Prostate gland (tissue), 2 donors: Measurements from ENCODE around the gene PARP14. TPM values are rescaled to one million over a fixed set of nuclear protein-coding genes. Genes with fewer than 3 reads are reported as not detected.

Experiments
- DNase-seq: peaks from one replicate; pipeline ENCODE4 v3.0.0-alpha.2; 2019; ENCODE audit warnings: low spot score
- H3K27ac ChIP-seq, 2 donors: fragments of 200-600 bp; sonication (generic); 2 replicates each; pipeline ENCODE4 v1.5.1; 2017 to 2019
- H3K27me3 ChIP-seq: fragments of 200-600 bp; sonication (generic); replicated peaks from 2 replicates; pipeline ENCODE4 v1.5.1; 2019; ENCODE audit not compliant: insufficient read depth
- H3K36me3 ChIP-seq, 2 donors: fragments of 200-600 bp; sonication (generic); 1 replicate in 1 of 2; 2 replicates in 1 of 2; pipeline versions ENCODE4 v1.5.1 to v1.8.1; 2017 to 2019
- H3K4me1 ChIP-seq: fragments of 200-600 bp; sonication (generic); replicated peaks from 2 replicates; pipeline ENCODE4 v1.5.1; 2019
- H3K4me3 ChIP-seq, 2 donors: fragments of 200-600 bp; sonication (generic); 2 replicates each; pipeline ENCODE4 v1.5.1; 2017 to 2019
- H3K9me3 ChIP-seq: fragments of 200-600 bp; sonication (generic); 2 replicates; pipeline ENCODE4 v1.5.1; 2017
- POLR2A ChIP-seq: fragments of 450-650 bp; IDR thresholded peaks from one replicate; pipeline ENCODE4 v1.6.1; 2016; ENCODE audit warnings: antibody characterized with exemption, mild to moderate bottlenecking
- POLR2AphosphoS5 ChIP-seq: sonication (generic); formaldehyde crosslinking; IDR thresholded peaks from one replicate; pipeline ENCODE4 v1.6.1; 2017; ENCODE audit warnings: antibody characterized with exemption
- WGBS: methylation state at CpG from one replicate; pipeline ENCODE4 v1.1.5; 2018; 5-methylcytosine and 5-hydroxymethylcytosine counted together
- intact Hi-C: fragments of 100-400 bp; cut with DNase I; formaldehyde crosslinking; loops from one replicate; pipeline ENCODE4 v1.14.2; 2022
- total RNA-seq, 2 donors: library from RNA; depleted of rRNA; stranded (reverse); fragments of >200 nt; gene quantifications; one replicate each; pipeline ENCODE4 v1.1.0, GENCODE V29; 2016
- TF ChIP-seq, protein P1 (sequence below), 4 experiments: fragments of 200-600 bp in 2 of 4; fragments of 450-650 bp in 2 of 4; sonication (generic) in 2 of 4; IDR thresholded peaks; 1 replicate in 3 of 4; 2 replicates in 1 of 4; pipeline ENCODE4 v1.5.1; 2016 to 2019; ENCODE audit warnings: antibody characterized with exemption in 4 of 4, mild to moderate bottlenecking in 2 of 4, moderate library complexity in 2 of 4

Gene PARP14
- total RNA-seq, 2 donors from 2014 or later, result 28.1 to 43.3 TPM

DNA sequence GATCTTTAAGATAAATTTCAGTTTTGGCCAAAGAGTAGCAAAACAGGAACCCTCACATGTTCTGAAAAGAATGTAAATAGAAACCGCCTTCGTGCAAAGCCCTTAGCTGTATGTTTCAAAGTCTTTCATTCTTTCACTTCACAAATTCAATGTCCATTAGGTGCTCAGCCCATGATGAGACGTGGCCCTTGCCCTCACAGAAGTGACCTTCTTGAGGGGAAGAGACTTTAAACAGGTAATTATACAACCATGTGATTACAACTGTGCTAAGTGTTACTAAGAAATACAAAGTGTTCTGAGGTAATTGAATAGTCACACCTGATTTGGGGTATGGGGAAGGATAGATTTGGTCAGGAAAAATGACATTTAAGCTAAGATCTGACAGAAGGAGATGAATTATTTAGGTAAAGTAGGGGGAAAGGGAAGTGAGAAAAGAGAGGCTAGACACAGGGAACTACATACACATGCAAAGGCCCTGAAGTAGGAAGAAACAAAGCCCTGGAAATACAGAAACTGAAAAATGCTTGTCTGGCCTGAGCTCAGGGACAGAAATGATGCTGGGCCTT lies 93.4 kb downstream of the PARP14 start:
- Histone ChIP-seq H3K36me3 (no peaks in the 10 kb centered on the region), H3K27me3 (no peaks in the 10 kb centered on the region), H3K27ac (no peak overlapping the region), H3K9me3 (no peaks in the 10 kb centered on the region), H3K4me3 (no peak overlapping the region), H3K4me1 (no peaks in the 10 kb centered on the region)
- no peak for DNase-seq
- 93% methylated on average over 3 of the region's 3 CpGs for WGBS
- TF ChIP-seq POLR2AphosphoS5 (no peak), POLR2A (no peak)
- TF ChIP-seq, protein P1, sequence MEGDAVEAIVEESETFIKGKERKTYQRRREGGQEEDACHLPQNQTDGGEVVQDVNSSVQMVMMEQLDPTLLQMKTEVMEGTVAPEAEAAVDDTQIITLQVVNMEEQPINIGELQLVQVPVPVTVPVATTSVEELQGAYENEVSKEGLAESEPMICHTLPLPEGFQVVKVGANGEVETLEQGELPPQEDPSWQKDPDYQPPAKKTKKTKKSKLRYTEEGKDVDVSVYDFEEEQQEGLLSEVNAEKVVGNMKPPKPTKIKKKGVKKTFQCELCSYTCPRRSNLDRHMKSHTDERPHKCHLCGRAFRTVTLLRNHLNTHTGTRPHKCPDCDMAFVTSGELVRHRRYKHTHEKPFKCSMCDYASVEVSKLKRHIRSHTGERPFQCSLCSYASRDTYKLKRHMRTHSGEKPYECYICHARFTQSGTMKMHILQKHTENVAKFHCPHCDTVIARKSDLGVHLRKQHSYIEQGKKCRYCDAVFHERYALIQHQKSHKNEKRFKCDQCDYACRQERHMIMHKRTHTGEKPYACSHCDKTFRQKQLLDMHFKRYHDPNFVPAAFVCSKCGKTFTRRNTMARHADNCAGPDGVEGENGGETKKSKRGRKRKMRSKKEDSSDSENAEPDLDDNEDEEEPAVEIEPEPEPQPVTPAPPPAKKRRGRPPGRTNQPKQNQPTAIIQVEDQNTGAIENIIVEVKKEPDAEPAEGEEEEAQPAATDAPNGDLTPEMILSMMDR (IDR thresholded peaks at IDR 0.05), result no peak
- intact Hi-C loops, result no loop called here

DNA sequence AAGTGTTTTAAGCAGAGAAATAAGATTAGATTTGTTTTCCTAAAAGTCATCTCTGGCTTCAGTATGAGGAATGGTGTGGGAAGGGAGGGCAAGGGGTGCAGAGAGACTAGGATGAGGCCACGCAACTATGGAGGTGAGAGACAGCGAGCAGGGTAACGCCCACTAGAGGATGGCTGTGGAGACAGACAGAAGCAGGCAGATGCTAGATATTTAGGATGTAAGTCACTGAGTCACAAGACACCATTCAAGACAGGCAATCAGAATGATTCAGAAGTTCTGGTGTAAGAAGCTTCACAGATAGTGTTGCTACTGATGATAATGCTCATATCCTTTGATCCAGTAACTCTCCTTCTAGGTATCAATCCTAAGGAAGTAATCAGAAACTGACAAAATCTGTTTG lies 93.9 kb downstream of the PARP14 start:
- intact Hi-C loops, result no loop called here

DNA sequence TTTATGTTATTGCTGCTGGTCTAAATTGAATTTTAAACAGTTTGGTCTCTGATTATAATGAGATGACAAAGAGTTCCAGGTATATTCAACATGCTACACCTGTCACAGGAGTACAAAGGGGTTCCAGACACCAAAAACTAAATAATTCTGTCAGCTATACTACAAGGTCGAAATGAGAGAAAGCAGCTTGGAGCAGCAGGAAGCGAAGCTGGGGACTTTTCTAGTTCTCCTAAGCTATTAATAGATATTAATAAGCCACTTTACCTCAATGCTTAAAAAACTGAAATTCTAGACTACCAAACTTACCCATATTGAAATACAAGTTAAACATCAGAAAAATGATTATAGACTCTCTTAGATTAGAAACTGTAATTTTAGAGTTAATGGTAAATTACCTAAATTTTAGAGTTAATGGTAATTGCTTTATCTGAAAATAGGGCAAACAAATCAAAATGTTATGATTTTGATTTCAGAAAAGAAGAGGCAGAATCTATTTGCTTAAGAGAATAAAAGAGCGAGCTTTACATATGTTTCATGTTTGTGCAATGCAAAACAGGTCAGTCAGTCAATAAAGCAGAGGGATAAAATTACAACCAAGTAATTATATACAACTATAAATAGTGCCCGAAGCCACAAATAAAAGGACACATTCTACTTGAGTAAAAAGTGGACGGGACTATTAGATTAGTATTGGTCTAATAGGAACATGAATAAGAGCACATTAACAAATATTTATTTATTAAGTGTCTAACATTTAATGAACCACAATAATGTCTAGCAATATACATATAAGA lies 96.2 kb downstream of the PARP14 start:
- TF ChIP-seq POLR2AphosphoS5, result peak; percentile 36
- TF ChIP-seq, protein P1 (IDR thresholded peaks at IDR 0.05), result no peak

More for the DNA sequence above, 93.9 kb downstream of the PARP14 start:
- Histone ChIP-seq H3K9me3 (no peaks in the 10 kb centered on the region), H3K4me1 (no peaks in the 10 kb centered on the region), H3K36me3 (no peaks in the 10 kb centered on the region), H3K27ac (no peak overlapping the region), H3K4me3 (no peak overlapping the region), H3K27me3 (no peaks in the 10 kb centered on the region)
- 87% methylated on average over 3 of the region's 3 CpGs for WGBS
- TF ChIP-seq POLR2A (no peak), POLR2AphosphoS5 (no peak)
- TF ChIP-seq, protein P1 (IDR thresholded peaks at IDR 0.05), result no peak
- DNase-seq, result no peak

DNA sequence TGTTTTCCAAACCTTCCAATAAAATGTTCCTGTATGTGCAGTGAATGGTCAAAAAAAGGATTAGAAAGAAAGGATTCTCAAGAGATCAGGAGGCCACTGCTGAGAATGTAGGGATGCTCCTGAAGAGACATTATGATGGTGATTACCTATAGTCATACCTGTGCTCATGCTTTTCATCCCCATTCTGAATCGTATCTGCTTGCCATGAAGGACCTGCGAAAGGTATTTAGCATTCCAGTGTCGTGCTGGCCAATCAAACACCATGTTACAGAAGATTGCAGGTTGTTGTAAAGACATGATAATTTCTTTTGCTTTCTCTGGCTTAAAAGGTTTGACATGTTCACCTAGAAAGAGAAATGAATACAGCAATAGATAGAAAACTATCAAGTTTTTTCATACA lies 96.9 kb downstream of the PARP14 start:
- no peaks in the 10 kb centered on the region for H3K36me3 ChIP-seq
- no peaks in the 10 kb centered on the region for H3K4me1 ChIP-seq
- 68% methylated on average over 3 of the region's 3 CpGs for WGBS
- no peaks in the 10 kb centered on the region for H3K9me3 ChIP-seq
- TF ChIP-seq POLR2A, result no peak
- no peak for TF ChIP-seq POLR2AphosphoS5
- TF ChIP-seq, protein P1 (IDR thresholded peaks at IDR 0.05), result no peak
- no peak overlapping the region for H3K4me3 ChIP-seq
- no peaks in the 10 kb centered on the region for H3K27me3 ChIP-seq
- no peak overlapping the region for H3K27ac ChIP-seq
- DNase-seq, result no peak
- intact Hi-C loops, result no loop called here

More for the DNA sequence above, 96.2 kb downstream of the PARP14 start:
- Histone ChIP-seq H3K36me3 (no peaks in the 10 kb centered on the region), H3K27ac (no peak overlapping the region), H3K4me3 (no peak overlapping the region), H3K27me3 (no peaks in the 10 kb centered on the region), H3K4me1 (no peaks in the 10 kb centered on the region), H3K9me3 (no peaks in the 10 kb centered on the region)
- DNase-seq, result no peak
- intact Hi-C loops, result no loop called here
- WGBS, result 51% methylated on average over 4 of the region's 5 CpGs

Other genes starting within 250 kb of the PARP14 start
- gene KPNA1, start 165.9 kb upstream of the PARP14 start, total RNA-seq, result 10 to 100 TPM; 27.1 to 38.7 TPM
- 10 to 100 TPM; 30.4 to 41.7 TPM for gene PARP9, start 116.5 kb upstream of the PARP14 start, total RNA-seq
- 10 to 100 TPM; 22.8 to 46.3 TPM for gene DTX3L, start 116.5 kb upstream of the PARP14 start, total RNA-seq
- gene PARP15, start 103.2 kb upstream of the PARP14 start, total RNA-seq, result 1 to 10 TPM in 1 of 2 donors, under 1 TPM in 1; 0.23 to 2.7 TPM
- 1 to 10 TPM; 4.1 to 9.3 TPM for gene HSPBAP1, start 113.0 kb downstream of the PARP14 start, total RNA-seq
- 10 to 100 TPM; 26.7 to 34.7 TPM for gene SLC49A4, start 114.2 kb downstream of the PARP14 start, total RNA-seq